Measurements from ENCODE around the gene AIG1. TPM values are rescaled to one million over a fixed set of nuclear protein-coding genes. Genes with fewer than 3 reads are reported as not detected.

Gene AIG1
- total and polyA plus RNA-seq, 2 of the 13 experiments (the other 11 are each of a cell fraction or from before 2014, with no cell fraction given): 115 to 197 TPM

DNA sequence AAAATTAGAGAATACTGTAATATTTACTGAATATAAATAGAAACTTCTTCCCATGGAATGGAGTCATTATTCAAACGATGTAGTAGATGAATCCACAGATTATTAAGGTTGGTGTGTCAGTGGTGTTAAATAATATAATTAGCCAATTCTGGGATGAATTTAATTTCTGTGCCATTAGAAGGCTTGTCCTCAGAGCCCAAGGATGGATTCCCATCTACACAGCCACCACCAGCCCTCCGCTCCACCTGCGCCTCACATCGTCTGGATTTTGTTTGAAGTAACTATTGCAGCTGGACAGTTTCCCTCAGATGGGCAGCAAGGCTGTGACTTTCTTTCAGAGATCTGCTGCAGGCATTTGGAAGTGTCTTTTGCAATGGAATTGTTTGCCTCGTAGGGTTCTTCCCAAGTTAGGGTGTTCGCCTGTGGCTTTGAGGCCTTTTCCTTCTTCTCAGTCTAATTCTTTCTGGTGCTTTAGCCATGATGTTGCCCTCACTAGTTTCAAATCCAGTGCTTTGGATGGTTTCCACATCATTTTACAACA lies 104.7 kb downstream of the AIG1 start:
- FAIRE-seq: no peak
- WGBS (ENCODE audit: low lambda C conversion rate): 97% methylated on average over 6 of the region's 6 CpGs
- ATAC-seq: no peak
- H3K79me2 ChIP-seq (ENCODE audit: insufficient read depth, low read length): no peaks in the 10 kb centered on the region
- H3K27me3 ChIP-seq (ENCODE audit: control insufficient read depth in 1 of 2, insufficient read depth in 2 of 2, low read length in 2 of 2): no peaks in the 10 kb centered on the region
- peaks cover 2 to 37% of the 10 kb centered on the region in 2 experiments; a peak in 4 of 5 replicates for H3K36me3 ChIP-seq (replicated peaks in 1 of 2; ENCODE audit: control insufficient read depth in 1 of 2, insufficient read depth in 2 of 2, low read length in 2 of 2)
- no peak overlapping the region for H3K4me3 ChIP-seq (replicated peaks in 1 of 3; ENCODE audit: insufficient read depth in 1 of 3, low read depth in 2 of 3, low read length in 3 of 3)
- CTCF ChIA-PET (ENCODE audit: low intra/inter-chr PET ratio, low total read pairs): no interaction called here
- no peak for DNase-seq (ENCODE audit: low spot score)
- H4K20me1 ChIP-seq (ENCODE audit: insufficient read depth, low read length): no peaks in the 10 kb centered on the region
- POLR2A ChIA-PET: no interaction called here
- TF ChIP-seq, protein P1, sequence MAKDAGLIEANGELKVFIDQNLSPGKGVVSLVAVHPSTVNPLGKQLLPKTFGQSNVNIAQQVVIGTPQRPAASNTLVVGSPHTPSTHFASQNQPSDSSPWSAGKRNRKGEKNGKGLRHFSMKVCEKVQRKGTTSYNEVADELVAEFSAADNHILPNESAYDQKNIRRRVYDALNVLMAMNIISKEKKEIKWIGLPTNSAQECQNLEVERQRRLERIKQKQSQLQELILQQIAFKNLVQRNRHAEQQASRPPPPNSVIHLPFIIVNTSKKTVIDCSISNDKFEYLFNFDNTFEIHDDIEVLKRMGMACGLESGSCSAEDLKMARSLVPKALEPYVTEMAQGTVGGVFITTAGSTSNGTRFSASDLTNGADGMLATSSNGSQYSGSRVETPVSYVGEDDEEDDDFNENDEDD (CRISPR knock-in tag; IDR thresholded peaks at IDR 0.05; ENCODE audit: borderline replicate concordance): no peak
- TF ChIP-seq, protein P2, sequence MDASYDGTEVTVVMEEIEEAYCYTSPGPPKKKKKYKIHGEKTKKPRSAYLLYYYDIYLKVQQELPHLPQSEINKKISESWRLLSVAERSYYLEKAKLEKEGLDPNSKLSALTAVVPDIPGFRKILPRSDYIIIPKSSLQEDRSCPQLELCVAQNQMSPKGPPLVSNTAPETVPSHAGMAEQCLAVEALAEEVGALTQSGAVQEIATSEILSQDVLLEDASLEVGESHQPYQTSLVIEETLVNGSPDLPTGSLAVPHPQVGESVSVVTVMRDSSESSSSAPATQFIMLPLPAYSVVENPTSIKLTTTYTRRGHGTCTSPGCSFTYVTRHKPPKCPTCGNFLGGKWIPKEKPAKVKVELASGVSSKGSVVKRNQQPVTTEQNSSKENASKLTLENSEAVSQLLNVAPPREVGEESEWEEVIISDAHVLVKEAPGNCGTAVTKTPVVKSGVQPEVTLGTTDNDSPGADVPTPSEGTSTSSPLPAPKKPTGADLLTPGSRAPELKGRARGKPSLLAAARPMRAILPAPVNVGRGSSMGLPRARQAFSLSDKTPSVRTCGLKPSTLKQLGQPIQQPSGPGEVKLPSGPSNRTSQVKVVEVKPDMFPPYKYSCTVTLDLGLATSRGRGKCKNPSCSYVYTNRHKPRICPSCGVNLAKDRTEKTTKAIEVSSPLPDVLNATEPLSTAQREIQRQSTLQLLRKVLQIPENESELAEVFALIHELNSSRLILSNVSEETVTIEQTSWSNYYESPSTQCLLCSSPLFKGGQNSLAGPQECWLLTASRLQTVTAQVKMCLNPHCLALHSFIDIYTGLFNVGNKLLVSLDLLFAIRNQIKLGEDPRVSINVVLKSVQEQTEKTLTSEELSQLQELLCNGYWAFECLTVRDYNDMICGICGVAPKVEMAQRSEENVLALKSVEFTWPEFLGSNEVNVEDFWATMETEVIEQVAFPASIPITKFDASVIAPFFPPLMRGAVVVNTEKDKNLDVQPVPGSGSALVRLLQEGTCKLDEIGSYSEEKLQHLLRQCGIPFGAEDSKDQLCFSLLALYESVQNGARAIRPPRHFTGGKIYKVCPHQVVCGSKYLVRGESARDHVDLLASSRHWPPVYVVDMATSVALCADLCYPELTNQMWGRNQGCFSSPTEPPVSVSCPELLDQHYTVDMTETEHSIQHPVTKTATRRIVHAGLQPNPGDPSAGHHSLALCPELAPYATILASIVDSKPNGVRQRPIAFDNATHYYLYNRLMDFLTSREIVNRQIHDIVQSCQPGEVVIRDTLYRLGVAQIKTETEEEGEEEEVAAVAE (CRISPR knock-in tag; IDR thresholded peaks at IDR 0.05; ENCODE audit: borderline replicate concordance): no peak
- TF ChIP-seq ZNF205 (CRISPR knock-in tag; IDR thresholded peaks at IDR 0.05) (no peak), REXO4 (CRISPR knock-in tag; IDR thresholded peaks at IDR 0.05; ENCODE audit: borderline replicate concordance) (no peak), TAF1 (CRISPR knock-in tag; IDR thresholded peaks at IDR 0.05) (no peak), ZNF282 (IDR thresholded peaks at IDR 0.05; ENCODE audit: partially characterized antibody) (no peak), SMYD3 (CRISPR knock-in tag; IDR thresholded peaks at IDR 0.05) (no peak)
- TF ChIP-seq, protein P3, sequence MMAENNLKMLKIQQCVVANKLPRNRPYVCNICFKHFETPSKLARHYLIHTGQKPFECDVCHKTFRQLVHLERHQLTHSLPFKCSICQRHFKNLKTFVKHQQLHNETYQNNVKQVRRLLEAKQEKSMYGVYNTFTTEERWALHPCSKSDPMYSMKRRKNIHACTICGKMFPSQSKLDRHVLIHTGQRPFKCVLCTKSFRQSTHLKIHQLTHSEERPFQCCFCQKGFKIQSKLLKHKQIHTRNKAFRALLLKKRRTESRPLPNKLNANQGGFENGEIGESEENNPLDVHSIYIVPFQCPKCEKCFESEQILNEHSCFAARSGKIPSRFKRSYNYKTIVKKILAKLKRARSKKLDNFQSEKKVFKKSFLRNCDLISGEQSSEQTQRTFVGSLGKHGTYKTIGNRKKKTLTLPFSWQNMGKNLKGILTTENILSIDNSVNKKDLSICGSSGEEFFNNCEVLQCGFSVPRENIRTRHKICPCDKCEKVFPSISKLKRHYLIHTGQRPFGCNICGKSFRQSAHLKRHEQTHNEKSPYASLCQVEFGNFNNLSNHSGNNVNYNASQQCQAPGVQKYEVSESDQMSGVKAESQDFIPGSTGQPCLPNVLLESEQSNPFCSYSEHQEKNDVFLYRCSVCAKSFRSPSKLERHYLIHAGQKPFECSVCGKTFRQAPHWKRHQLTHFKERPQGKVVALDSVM (CRISPR knock-in tag; IDR thresholded peaks at IDR 0.05): no peak
- TF ChIP-seq, protein P4, sequence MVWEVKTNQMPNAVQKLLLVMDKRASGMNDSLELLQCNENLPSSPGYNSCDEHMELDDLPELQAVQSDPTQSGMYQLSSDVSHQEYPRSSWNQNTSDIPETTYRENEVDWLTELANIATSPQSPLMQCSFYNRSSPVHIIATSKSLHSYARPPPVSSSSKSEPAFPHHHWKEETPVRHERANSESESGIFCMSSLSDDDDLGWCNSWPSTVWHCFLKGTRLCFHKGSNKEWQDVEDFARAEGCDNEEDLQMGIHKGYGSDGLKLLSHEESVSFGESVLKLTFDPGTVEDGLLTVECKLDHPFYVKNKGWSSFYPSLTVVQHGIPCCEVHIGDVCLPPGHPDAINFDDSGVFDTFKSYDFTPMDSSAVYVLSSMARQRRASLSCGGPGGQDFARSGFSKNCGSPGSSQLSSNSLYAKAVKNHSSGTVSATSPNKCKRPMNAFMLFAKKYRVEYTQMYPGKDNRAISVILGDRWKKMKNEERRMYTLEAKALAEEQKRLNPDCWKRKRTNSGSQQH (CRISPR knock-in tag; IDR thresholded peaks at IDR 0.05; ENCODE audit: low read depth): no peak
- no TSS peak for BruUV-seq (replicated peaks)
- peaks cover 4% of the 10 kb centered on the region; the same call in 1 of the 2 replicates for H3K4me1 ChIP-seq (ENCODE audit: insufficient read depth, low read length)
- intact Hi-C loops (cut with micrococcal nuclease; ENCODE audit: unreplicated experiment) (no loop called here), in situ Hi-C loops (cut with HindIII; ENCODE audit: extremely low pct_ligation_motif_present, low pct_unique_long_range_greater_than_20kb) (no loop called here)
- no peak overlapping the region for H2AFZ ChIP-seq (ENCODE audit: low read length)
- no peak overlapping the region for H3K27ac ChIP-seq (ENCODE audit: extremely low read length, insufficient read depth, low read length)
- no peak overlapping the region for H3K4me2 ChIP-seq (ENCODE audit: low read depth, low read length)
- H3K9me3 ChIP-seq (ENCODE audit: low read length): no peaks in the 10 kb centered on the region
- H3K9ac ChIP-seq (ENCODE audit: insufficient read depth, low read depth, low read length): no peak overlapping the region

All from HepG2 (cell line).